NCI-H1694 treated with DMSO at 0.1 percent for 48 hours (cell line): ENCODE measurements around the gene BRD7.

Experiments used
- DNase-seq: peaks from one replicate; lab custom pipeline; 2025; lab: John Stamatoyannopoulos, UW

The BRD7 gene

GRCh38 chr16:50368410-50369132, at the start of gene BRD7:
BRD7 (minus strand) TSS chr16:50368988; CDS start chr16:50368774, 214 bp downstream.
- DNase-seq: no peak

- no peak for DNase-seq
Observed at GRCh38 chr16:50416388-50416787, 47.6 kb upstream of the BRD7 start.

- DNase-seq: no peak
Observed at GRCh38 chr16:50414152-50414551, 45.4 kb upstream of the BRD7 start.

GRCh38 chr16:50411034-50411433, 42.2 kb upstream of the BRD7 start:
- no peak for DNase-seq

- DNase-seq: no peak
Observed at GRCh38 chr16:50408001-50408561, 39.3 kb upstream of the BRD7 start.

- DNase-seq: no peak
Observed at GRCh38 chr16:50407351-50407750, 38.6 kb upstream of the BRD7 start.

- no peak for DNase-seq
Observed at GRCh38 chr16:50403491-50403890, 34.7 kb upstream of the BRD7 start.

- DNase-seq: no peak
Observed at GRCh38 chr16:50402298-50402895, 33.6 kb upstream of the BRD7 start.

- no peak for DNase-seq
Observed at GRCh38 chr16:50401355-50401754, 32.6 kb upstream of the BRD7 start.

GRCh38 chr16:50400967-50401348, 32.2 kb upstream of the BRD7 start:
- no peak for DNase-seq

GRCh38 chr16:50400312-50400966, 31.7 kb upstream of the BRD7 start:
- no peak for DNase-seq

GRCh38 chr16:50399411-50399810, 30.6 kb upstream of the BRD7 start:
- DNase-seq: no peak

- DNase-seq: no peak
Observed at GRCh38 chr16:50398336-50398735, 29.5 kb upstream of the BRD7 start.

GRCh38 chr16:50396761-50397535, 28.2 kb upstream of the BRD7 start:
- DNase-seq: no peak

- no peak for DNase-seq
Observed at GRCh38 chr16:50395763-50396710, 27.2 kb upstream of the BRD7 start.

- DNase-seq: no peak
Observed at GRCh38 chr16:50393858-50394802, 25.3 kb upstream of the BRD7 start.

- no peak for DNase-seq
Observed at GRCh38 chr16:50393416-50393815, 24.6 kb upstream of the BRD7 start.

- no peak for DNase-seq
Observed at GRCh38 chr16:50390914-50391716, 22.3 kb upstream of the BRD7 start.

- DNase-seq: no peak
Observed at GRCh38 chr16:50390371-50390771, 21.6 kb upstream of the BRD7 start.
